Retinal pigment epithelial cell (primary cell): Measurements from ENCODE around the gene MAST4.

Source experiments
- DNase-seq: peaks from one replicate; pipeline ENCODE4 v3.0.0-alpha.2; 2010; ENCODE audit warnings: low read depth
- H3K4me3 ChIP-seq: 2 replicates; pipeline ENCODE4 v1.5.1; 2011; ENCODE audit warnings: mild to moderate bottlenecking, low read length, control low read depth, moderate library complexity
- CTCF ChIP-seq: conservative IDR thresholded peaks from 2 replicates; pipeline ENCODE4 v1.5.1; 2011; ENCODE audit warnings: low read depth, low read length, control low read depth, inconsistent platforms

Gene MAST4

GRCh38 chr5:67143549-67143948 is 547.4 kb downstream of the MAST4 start:
- no peak for DNase-seq
- no peak overlapping the region for H3K4me3 ChIP-seq
- no peak for TF ChIP-seq CTCF

- no peak for TF ChIP-seq CTCF
- no peak overlapping the region for H3K4me3 ChIP-seq
- no peak for DNase-seq
Measured at GRCh38 chr5:67144183-67144639, 548.0 kb downstream of the MAST4 start.

- no peak for DNase-seq
- no peak overlapping the region for H3K4me3 ChIP-seq
- no peak for TF ChIP-seq CTCF
Measured at GRCh38 chr5:67146574-67146973, 550.4 kb downstream of the MAST4 start.

GRCh38 chr5:67146981-67147380 is 550.8 kb downstream of the MAST4 start:
- H3K4me3 ChIP-seq, result no peak overlapping the region
- no peak for TF ChIP-seq CTCF
- DNase-seq, result no peak

- H3K4me3 ChIP-seq, result no peak overlapping the region
- no peak for TF ChIP-seq CTCF
Measured at GRCh38 chr5:67147760-67148159, 551.6 kb downstream of the MAST4 start.

GRCh38 chr5:67149057-67149950 is 553.1 kb downstream of the MAST4 start:
- H3K4me3 ChIP-seq, result no peak overlapping the region
- no peak for DNase-seq
- no peak for TF ChIP-seq CTCF

More at GRCh38 chr5:67147760-67148159, 551.6 kb downstream of the MAST4 start:
- no peak for DNase-seq
